GM19035 (cell line): ENCODE measurements around the gene LRP5.
"Not testable (repeated sequence)": the region's sequence is repeated elsewhere in the genome, so short reads cannot be mapped to it uniquely, and the experiment has no call there.

Experiments used
- ATAC-seq: cut with Tn5 transposase; IDR thresholded peaks from one replicate; pipeline ENCODE4 v1.9.1; 2021; ENCODE audit not compliant: unreplicated experiment

LRP5 gene

GRCh38 chr11:68438658-68439259 lies 126.4 kb downstream of the LRP5 start:
- no peak for ATAC-seq

GRCh38 chr11:68439355-68440065 lies 127.1 kb downstream of the LRP5 start:
- no peak for ATAC-seq

GRCh38 chr11:68440224-68440623 lies 127.8 kb downstream of the LRP5 start:
- no peak for ATAC-seq

GRCh38 chr11:68441466-68442230 lies 129.3 kb downstream of the LRP5 start:
- ATAC-seq, result no peak

GRCh38 chr11:68442433-68442832 lies 130.0 kb downstream of the LRP5 start:
- no peak for ATAC-seq

GRCh38 chr11:68444566-68444965 lies 132.2 kb downstream of the LRP5 start:
- ATAC-seq, result no peak

- no peak for ATAC-seq
These were observed 133.2 kb downstream of the LRP5 start for GRCh38 chr11:68445531-68446035.

GRCh38 chr11:68446046-68446725 lies 133.8 kb downstream of the LRP5 start:
- no peak for ATAC-seq

- ATAC-seq, result no peak
These were observed 134.8 kb downstream of the LRP5 start for GRCh38 chr11:68447015-68447801.

GRCh38 chr11:68447914-68448313 lies 135.5 kb downstream of the LRP5 start:
- ATAC-seq, result not testable (repeated sequence)

GRCh38 chr11:68448604-68449011 lies 136.2 kb downstream of the LRP5 start:
- no peak for ATAC-seq

GRCh38 chr11:68449951-68450350 lies 137.6 kb downstream of the LRP5 start:
- no peak for ATAC-seq

- ATAC-seq, result no peak
These were observed 138.3 kb downstream of the LRP5 start for GRCh38 chr11:68450711-68451110.

- ATAC-seq, result no peak
These were observed 142.4 kb downstream of the LRP5 start for GRCh38 chr11:68454767-68455166.

GRCh38 chr11:68455485-68455884 lies 143.1 kb downstream of the LRP5 start:
- ATAC-seq, result no peak

- ATAC-seq, result no peak
These were observed 145.0 kb downstream of the LRP5 start for GRCh38 chr11:68457216-68457897.

GRCh38 chr11:68457898-68458249 lies 145.5 kb downstream of the LRP5 start:
- no peak for ATAC-seq

GRCh38 chr11:68458340-68458739 lies 145.9 kb downstream of the LRP5 start:
- not testable (repeated sequence) for ATAC-seq

GRCh38 chr11:68459886-68460740 lies 147.7 kb downstream of the LRP5 start:
- ATAC-seq, result peak; percentile 81
